HepG2 (cell line): ENCODE measurements around the gene TRAPPC4. TPM values are rescaled to one million over a fixed set of nuclear protein-coding genes. Genes with fewer than 3 reads are reported as not detected.
A peak's percentile ranks its signal among the peaks of the same experiment; 100 is the strongest.

Source experiments
- ATAC-seq: fragments of 200-7000 bp; cut with Tn5 transposase; 3 replicates; pipeline ENCODE4 v1.9.1; 2020; ENCODE audit warnings: mild to moderate bottlenecking, moderate library complexity
- BruUV-seq: library from RNA; stranded (reverse); fragments of 400-500 nt; replicated peaks from 2 replicates; lab custom pipeline; 2021; lab: Mats Ljungman, UMichigan
- CTCF ChIA-PET: fragments of 300-600 bp; formaldehyde crosslinking; extraction: SDS; loops from one replicate; lab custom pipeline; 2021; ENCODE audit warnings: low total read pairs, inconsistent platforms, low intra/inter-chr PET ratio; lab: Yijun Ruan, JAX
- POLR2A ChIA-PET: fragments of 350-600 bp; sonication (Branson Sonifier 250); formaldehyde crosslinking; loops from one replicate; lab custom pipeline; 2020; ENCODE audit warnings: antibody characterized with exemption, inconsistent platforms; lab: Yijun Ruan, JAX
- DNase-seq: peaks from one replicate; pipeline ENCODE4 v3.0.0-alpha.2; 2015; ENCODE audit warnings: low spot score
- FAIRE-seq: peaks from 3 replicates; lab custom pipeline; 2011; peaks lifted over from hg19 to GRCh38; lab: Jason Lieb, UNC
- H2AFZ ChIP-seq: one replicate; pipeline ENCODE4 v1.6.1; 2011; ENCODE audit warnings: low read length, inconsistent platforms
- H3K27ac ChIP-seq: fragments of 300-600 bp; 3 replicates; pipeline ENCODE4 v1.8.0; 2011; ENCODE audit warnings: mixed run types, mild to moderate bottlenecking, mixed read lengths, low read length, inconsistent platforms; ENCODE audit not compliant: insufficient read depth; ENCODE audit errors: extremely low read length
- H3K27me3 ChIP-seq, 2 experiments: fragments of 200-600 bp in 1 of 2; 2 replicates in 1 of 2; 3 replicates in 1 of 2; pipeline versions ENCODE4 v1.6.0 to v1.8.0; 2011; ENCODE audit warnings: low read length in 2 of 2, mild to moderate bottlenecking in 2 of 2, moderate library complexity in 2 of 2, inconsistent platforms in 1 of 2; ENCODE audit not compliant: insufficient read depth in 2 of 2, control insufficient read depth in 1 of 2
- H3K36me3 ChIP-seq, 2 experiments: fragments of 200-600 bp in 1 of 2; replicated peaks in 1 of 2; 2 replicates in 1 of 2; 3 replicates in 1 of 2; pipeline versions ENCODE4 v1.5.1 to v1.8.0; 2011; ENCODE audit warnings: low read length in 2 of 2, inconsistent platforms in 1 of 2; ENCODE audit not compliant: insufficient read depth in 2 of 2, control insufficient read depth in 1 of 2
- H3K4me1 ChIP-seq: 2 replicates; pipeline ENCODE4 v1.5.1; 2012; ENCODE audit warnings: low read length, inconsistent platforms; ENCODE audit not compliant: insufficient read depth
- H3K4me2 ChIP-seq: 2 replicates; pipeline ENCODE4 v1.6.0; 2011; ENCODE audit warnings: low read depth, low read length, inconsistent platforms
- H3K4me3 ChIP-seq, 3 experiments: fragments of 200-600 bp in 1 of 3; sonication (generic), shearing (Covaris generic) in 1 of 3; replicated peaks in 1 of 3; 2 replicates each; pipeline ENCODE4 v1.5.1; 2011 to 2016; ENCODE audit warnings: low read length in 3 of 3, inconsistent platforms in 2 of 3, low read depth in 2 of 3, mild to moderate bottlenecking in 2 of 3, control low read depth in 1 of 3, mixed read lengths in 1 of 3; ENCODE audit not compliant: insufficient read depth in 1 of 3
- H3K79me2 ChIP-seq: one replicate; pipeline ENCODE4 v1.6.1; 2011; ENCODE audit warnings: low read length, inconsistent platforms; ENCODE audit not compliant: insufficient read depth
- H3K9ac ChIP-seq: 2 replicates; pipeline ENCODE4 v1.6.0; 2011; ENCODE audit warnings: mild to moderate bottlenecking, low read depth, low read length, inconsistent platforms; ENCODE audit not compliant: insufficient read depth
- H3K9me3 ChIP-seq: 2 replicates; pipeline ENCODE4 v1.5.1; 2012; ENCODE audit warnings: mild to moderate bottlenecking, low read length
- H4K20me1 ChIP-seq: 2 replicates; pipeline ENCODE4 v1.6.0; 2011; ENCODE audit warnings: inconsistent platforms, mild to moderate bottlenecking, low read length, moderate library complexity; ENCODE audit not compliant: insufficient read depth
- FOXO1 ChIP-seq: sonication (generic); formaldehyde crosslinking; IDR thresholded peaks from 2 replicates; pipeline ENCODE4 v1.4.0; 2020; ENCODE audit warnings: missing genetic modification reagents
- HES4 ChIP-seq: sonication (generic); formaldehyde crosslinking; IDR thresholded peaks from 2 replicates; pipeline ENCODE4 v1.9.0; 2021; ENCODE audit warnings: mild to moderate bottlenecking, missing genetic modification reagents, borderline replicate concordance
- POLR2A ChIP-seq, 2 experiments: IDR thresholded peaks; 2 replicates each; pipeline ENCODE4 v1.6.1; 2011; ENCODE audit warnings: low read depth in 2 of 2, low read length in 2 of 2, mild to moderate bottlenecking in 1 of 2, moderate library complexity in 1 of 2; ENCODE audit not compliant: insufficient read depth in 1 of 2
- SNAPC2 ChIP-seq: sonication (generic); formaldehyde crosslinking; IDR thresholded peaks from 2 replicates; pipeline ENCODE4 v1.8.1; 2022; ENCODE audit warnings: mild to moderate bottlenecking, missing genetic modification reagents
- SNRNP70 ChIP-seq: fragments of 200-400 bp; formaldehyde crosslinking; IDR thresholded peaks from 2 replicates; pipeline ENCODE4 v1.6.1; 2017; ENCODE audit warnings: mild to moderate bottlenecking, low read depth, low read length, moderate library complexity
- ZBTB3 ChIP-seq: sonication (generic); formaldehyde crosslinking; IDR thresholded peaks from 2 replicates; pipeline ENCODE4 v1.4.0; 2020; ENCODE audit warnings: low read depth, mild to moderate bottlenecking, moderate library complexity, missing genetic modification reagents, borderline replicate concordance
- ZFP90 ChIP-seq: sonication (generic); formaldehyde crosslinking; IDR thresholded peaks from 2 replicates; pipeline ENCODE4 v1.8.0; 2022; ENCODE audit warnings: missing genetic modification reagents, mild to moderate bottlenecking, inconsistent platforms, borderline replicate concordance
- ZKSCAN5 ChIP-seq: sonication (generic); formaldehyde crosslinking; IDR thresholded peaks from 2 replicates; pipeline ENCODE4 v1.5.1; 2020; ENCODE audit warnings: mild to moderate bottlenecking, missing genetic modification reagents
- ZMYM3 ChIP-seq: sonication (generic); formaldehyde crosslinking; IDR thresholded peaks from 2 replicates; pipeline ENCODE4 v1.5.1; 2020; ENCODE audit warnings: mild to moderate bottlenecking, missing genetic modification reagents
- ZNF24 ChIP-seq: fragments of 450-650 bp; IDR thresholded peaks from 2 replicates; pipeline ENCODE4 v1.6.1; 2017; ENCODE audit warnings: antibody characterized with exemption, mild to moderate bottlenecking
- ZNF530 ChIP-seq: sonication (generic); formaldehyde crosslinking; IDR thresholded peaks from 2 replicates; pipeline ENCODE4 v1.5.0; 2020; ENCODE audit warnings: low read depth, mild to moderate bottlenecking, missing genetic modification reagents
- ZNF546 ChIP-seq: sonication (generic); formaldehyde crosslinking; conservative IDR thresholded peaks from 2 replicates; pipeline ENCODE4 v1.8.1; 2023; ENCODE audit warnings: mild to moderate bottlenecking, missing genetic modification reagents
- ZNF563 ChIP-seq: sonication (generic); formaldehyde crosslinking; IDR thresholded peaks from 2 replicates; pipeline ENCODE4 v1.8.0; 2022; ENCODE audit warnings: mild to moderate bottlenecking, moderate library complexity, missing genetic modification reagents
- ZNF687 ChIP-seq: sonication (generic); formaldehyde crosslinking; IDR thresholded peaks from 2 replicates; pipeline ENCODE4 v1.5.1; 2020; ENCODE audit warnings: mild to moderate bottlenecking, missing genetic modification reagents, moderate library complexity
- ZNF879 ChIP-seq: sonication (generic); formaldehyde crosslinking; IDR thresholded peaks from 2 replicates; pipeline ENCODE4 v1.8.1; 2023; ENCODE audit warnings: missing genetic modification reagents
- ZSCAN21 ChIP-seq: sonication (generic); formaldehyde crosslinking; IDR thresholded peaks from 2 replicates; pipeline ENCODE4 v1.8.0; 2022; ENCODE audit warnings: mild to moderate bottlenecking, missing genetic modification reagents, moderate library complexity, borderline replicate concordance
- WGBS: methylation state at CpG from one replicate; pipeline ENCODE4 v1.1.6; 2017; ENCODE audit warnings: low lambda C conversion rate; 5-methylcytosine and 5-hydroxymethylcytosine counted together
- in situ Hi-C: cut with HindIII; loops from 2 replicates; pipeline ENCODE4 v1.10.0; 2017; ENCODE audit warnings: low pct_unique_long_range_greater_than_20kb; ENCODE audit not compliant: extremely low pct_ligation_motif_present
- intact Hi-C: fragments of 100-400 bp; cut with micrococcal nuclease; formaldehyde crosslinking; loops from one replicate; pipeline ENCODE4 v1.10.0; 2022; ENCODE audit not compliant: unreplicated experiment
- polyA plus RNA-seq, 8 experiments: library from polyadenylated mRNA; depleted of rRNA in 3 of 8; stranded (reverse) in 7 of 8; unstranded in 1 of 8; fragments of >200 nt; fragmentation: Illumina TruSeq in 4 of 8; extraction: Trizol in 4 of 8; gene quantifications; 2 replicates each; pipeline versions ENCODE4 v1.2.1 to v1.2.3, GENCODE V29; 2011 to 2016; ENCODE audit warnings: low read depth in 4 of 8, missing spikeins in 1 of 8, mixed read lengths in 1 of 8; ENCODE audit not compliant: insufficient read depth in 1 of 8
- total RNA-seq, 5 experiments: library from RNA; depleted of rRNA; stranded (reverse); fragments of >200 nt; fragmentation: Illumina TruSeq; extraction: Trizol; gene quantifications; 2 replicates each; pipeline ENCODE4 v1.2.3, GENCODE V29; 2016; ENCODE audit warnings: low read depth in 1 of 5
- TF ChIP-seq, protein P1 (sequence below): sonication (generic); formaldehyde crosslinking; IDR thresholded peaks from 2 replicates; pipeline ENCODE4 v1.4.0; 2020; ENCODE audit warnings: missing genetic modification reagents

TRAPPC4 gene
- total and polyA plus RNA-seq, 2 of the 13 experiments (the other 11 are each of a cell fraction or from before 2014, with no cell fraction given) = 97.4 to 140 TPM

DNA sequence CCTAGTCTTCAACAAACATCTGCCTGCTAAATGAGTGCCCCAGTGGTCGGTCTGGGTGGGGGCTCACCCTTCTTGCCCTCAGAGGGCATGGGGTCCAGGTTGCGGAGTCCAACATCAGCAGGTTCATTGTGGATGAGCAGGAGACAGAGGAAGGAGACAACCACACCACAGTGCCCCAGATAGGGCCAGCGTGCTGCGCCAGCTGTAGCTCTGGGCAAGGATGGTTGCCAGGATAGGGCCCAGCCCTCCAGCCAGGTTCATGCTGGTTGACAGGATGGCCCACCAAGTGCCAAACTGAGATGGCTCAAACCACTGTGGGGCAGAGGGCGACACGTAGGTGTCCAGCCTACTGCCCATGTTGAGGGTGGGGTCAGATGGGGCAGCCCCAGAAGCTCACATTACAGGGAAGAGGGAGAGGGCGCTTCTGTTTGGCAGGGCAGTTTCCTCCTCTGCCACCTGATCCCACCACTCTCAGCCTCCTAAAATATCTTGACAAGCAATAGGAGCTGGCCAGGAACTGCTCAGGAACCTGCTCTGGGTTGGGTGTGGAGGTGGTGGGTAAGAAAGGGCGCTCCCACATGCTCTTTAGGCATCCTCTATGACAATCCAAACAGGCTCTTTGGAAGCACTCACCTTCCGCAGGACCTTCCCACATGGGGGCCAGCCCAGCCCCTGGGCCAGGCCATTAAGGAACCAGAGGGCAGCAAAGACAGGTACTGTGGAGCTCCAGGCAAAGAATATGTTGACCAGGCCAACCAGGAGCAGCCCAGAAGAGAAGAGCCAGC, 9.2 kb downstream of the TRAPPC4 start:
- no peaks in the 10 kb centered on the region for H3K9me3 ChIP-seq
- 100% methylated on average over 1 of the region's 9 CpGs for WGBS
- peak overlapping the region; percentile 77 for H3K27ac ChIP-seq
- H3K27me3 ChIP-seq = no peaks in the 10 kb centered on the region; a peak in 1 of 5 replicates
- DNase-seq (no peak), FAIRE-seq (no peak), ATAC-seq (no peak)
- peak overlapping the region; percentile 99 for H3K4me2 ChIP-seq
- peaks cover 5% of the 10 kb centered on the region; the same call in 1 of the 2 replicates for H4K20me1 ChIP-seq
- no peak overlapping the region for H2AFZ ChIP-seq
- CTCF ChIA-PET = no interaction called here
- BruUV-seq = no TSS peak
- H3K9ac ChIP-seq = peak overlapping the region; percentile 77
- in situ Hi-C loops (no loop called here), intact Hi-C loops (no loop called here)
- POLR2A ChIA-PET = interaction anchor here (1.4 to 4.8 kb wide), 4 partner anchors 9 to 40 kb away, joined by 4 to 45 read pairs (median 8); partner anchors contain the start of genes CENATAC, HYOU1, RPS25 and TRAPPC4
- peak overlapping the region; percentile 74 to 82 (median 79) for H3K4me3 ChIP-seq
- H3K4me1 ChIP-seq = peaks cover 81% of the 10 kb centered on the region
- H3K79me2 ChIP-seq = peaks cover 53% of the 10 kb centered on the region
- H3K36me3 ChIP-seq = peaks cover 4% of the 10 kb centered on the region in 2 experiments; a peak in 2 of 5 replicates
- TF ChIP-seq FOXO1 (CRISPR knock-in tag) (no peak), ZSCAN21 (0 out of 2 replicates have a peak, but pooled peaks have one; percentile 11), ZMYM3 (CRISPR knock-in tag) (no peak), ZBTB3 (CRISPR knock-in tag) (no peak), SNRNP70 (no peak), ZNF24 (no peak), ZNF530 (CRISPR knock-in tag) (no peak), ZNF879 (CRISPR knock-in tag) (peak; percentile 52; the same call in 1 of the 2 replicates), HES4 (CRISPR knock-in tag) (0 out of 2 replicates have a peak, but pooled peaks have one; percentile 26), ZNF563 (CRISPR knock-in tag) (no peak; the same call in 1 of the 2 replicates), ZFP90 (CRISPR knock-in tag) (no peak), ZNF687 (CRISPR knock-in tag) (peak; percentile 53; the same call in 1 of the 2 replicates), ZNF546 (CRISPR knock-in tag) (0 out of 2 replicates have a peak, but pooled peaks have one; percentile 12), SNAPC2 (CRISPR knock-in tag) (0 out of 2 replicates have a peak, but pooled peaks have one; percentile 39), POLR2A (IDR thresholded peaks at IDR 0.05; ENCODE audit: insufficient read depth in 1 of 2, low read depth in 2 of 2, low read length in 2 of 2) (peak in 1 of 2 experiments; percentile 21; a peak in 1 of 4 replicates), ZKSCAN5 (no peak)
- TF ChIP-seq, protein P1, sequence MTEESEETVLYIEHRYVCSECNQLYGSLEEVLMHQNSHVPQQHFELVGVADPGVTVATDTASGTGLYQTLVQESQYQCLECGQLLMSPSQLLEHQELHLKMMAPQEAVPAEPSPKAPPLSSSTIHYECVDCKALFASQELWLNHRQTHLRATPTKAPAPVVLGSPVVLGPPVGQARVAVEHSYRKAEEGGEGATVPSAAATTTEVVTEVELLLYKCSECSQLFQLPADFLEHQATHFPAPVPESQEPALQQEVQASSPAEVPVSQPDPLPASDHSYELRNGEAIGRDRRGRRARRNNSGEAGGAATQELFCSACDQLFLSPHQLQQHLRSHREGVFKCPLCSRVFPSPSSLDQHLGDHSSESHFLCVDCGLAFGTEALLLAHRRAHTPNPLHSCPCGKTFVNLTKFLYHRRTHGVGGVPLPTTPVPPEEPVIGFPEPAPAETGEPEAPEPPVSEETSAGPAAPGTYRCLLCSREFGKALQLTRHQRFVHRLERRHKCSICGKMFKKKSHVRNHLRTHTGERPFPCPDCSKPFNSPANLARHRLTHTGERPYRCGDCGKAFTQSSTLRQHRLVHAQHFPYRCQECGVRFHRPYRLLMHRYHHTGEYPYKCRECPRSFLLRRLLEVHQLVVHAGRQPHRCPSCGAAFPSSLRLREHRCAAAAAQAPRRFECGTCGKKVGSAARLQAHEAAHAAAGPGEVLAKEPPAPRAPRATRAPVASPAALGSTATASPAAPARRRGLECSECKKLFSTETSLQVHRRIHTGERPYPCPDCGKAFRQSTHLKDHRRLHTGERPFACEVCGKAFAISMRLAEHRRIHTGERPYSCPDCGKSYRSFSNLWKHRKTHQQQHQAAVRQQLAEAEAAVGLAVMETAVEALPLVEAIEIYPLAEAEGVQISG (CRISPR knock-in tag) = 0 out of 2 replicates have a peak, but pooled peaks have one; percentile 6
